ENCODE data around the gene GLI1. TPM values are rescaled to one million over a fixed set of nuclear protein-coding genes. Genes with fewer than 3 reads are reported as not detected.

The GLI1 gene
- total and polyA plus RNA-seq, 2 of the 13 experiments (the other 11 are each of a cell fraction or from before 2014, with no cell fraction given): 0.09 to 0.20 TPM

GRCh38 chr12:57516617-57517153 lies 57.1 kb downstream of the GLI1 start (continued):
- TF ChIP-seq ZNF781 (CRISPR knock-in tag; IDR thresholded peaks at IDR 0.05; ENCODE audit: borderline replicate concordance, not compliant biosample characterization): no peak
- no peak for TF ChIP-seq PAF1 (CRISPR knock-in tag; IDR thresholded peaks at IDR 0.05)
- no peak for TF ChIP-seq PBX2 (CRISPR knock-in tag; IDR thresholded peaks at IDR 0.05)
- no peak for TF ChIP-seq E2F2 (CRISPR knock-in tag; IDR thresholded peaks at IDR 0.05; ENCODE audit: borderline replicate concordance)
- no peak for TF ChIP-seq ZNF432 (CRISPR knock-in tag; IDR thresholded peaks at IDR 0.05; ENCODE audit: borderline replicate concordance)
- no peak for TF ChIP-seq KIAA2018 (CRISPR knock-in tag; IDR thresholded peaks at IDR 0.05; ENCODE audit: borderline replicate concordance)
- no peak for TF ChIP-seq AGO2 (optimal IDR thresholded peaks at IDR 0.05; ENCODE audit: low read depth, low read length)
- no peak for TF ChIP-seq ZNF777 (CRISPR knock-in tag; IDR thresholded peaks at IDR 0.05)

All from HepG2 (cell line).